Activated CD8-positive, alpha-beta memory T cell treated with anti-CD3 and anti-CD28 coated beads for 1 hour (primary cell): ENCODE results near the gene NUP214.
"Not testable (repeated sequence)": the region's sequence is repeated elsewhere in the genome, so short reads cannot be mapped to it uniquely, and the experiment has no call there.

Experiments
- DNase-seq, 2 donors: peaks; one replicate each; pipeline ENCODE4 v3.0.0-alpha.2; 2020; ENCODE audit warnings: low read depth in 1 of 2; ENCODE audit errors: extremely low read depth in 1 of 2

Gene NUP214

GRCh38 chr9:131096269-131097125, 28.9 kb upstream of the NUP214 start, which contains the start of gene AIF1L:
Gene AIF1L (plus strand): TSS chr9:131096531. CDS start chr9:131096630, 99 bp downstream.
- DNase-seq: no peak

DNA sequence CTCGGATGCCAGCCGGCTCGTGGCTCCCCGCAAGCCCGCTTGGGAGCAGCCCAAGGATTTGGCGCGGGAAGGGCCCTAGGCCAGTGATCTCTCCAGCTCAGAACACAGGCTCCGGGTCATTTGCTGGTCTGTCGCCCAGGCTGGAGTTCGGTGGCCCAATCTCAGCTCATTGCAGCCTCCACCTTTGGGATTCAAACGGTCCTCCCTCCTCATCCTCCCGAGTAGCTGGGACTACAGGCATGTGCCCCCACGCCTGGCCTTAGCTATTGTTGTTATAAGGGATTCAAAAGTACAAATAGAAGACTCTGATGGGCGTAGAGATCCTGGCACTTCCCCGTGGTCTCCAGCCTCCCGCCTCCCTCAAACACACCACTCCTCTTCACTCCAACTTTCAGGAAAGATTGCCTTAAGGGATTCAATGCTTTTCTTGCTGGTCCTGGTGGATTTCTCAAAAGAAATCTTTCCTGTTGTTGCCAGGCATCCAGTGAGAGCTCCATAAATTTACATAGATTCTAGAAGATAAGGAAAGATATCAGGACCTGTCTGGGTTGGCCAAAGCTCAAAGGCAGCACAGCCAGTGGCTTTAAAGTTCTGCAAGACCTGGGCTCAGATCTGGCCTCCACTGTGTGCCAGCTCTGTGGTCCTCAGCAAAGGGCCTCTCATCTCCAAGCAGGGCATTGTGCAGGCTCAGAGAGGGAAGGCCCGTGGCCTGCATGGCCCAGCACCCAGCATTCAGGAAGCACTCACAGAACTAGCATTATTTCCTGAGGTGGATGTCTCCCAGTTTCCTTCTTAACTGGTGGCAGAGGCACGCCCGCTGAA, 28.0 kb upstream of the NUP214 start:
- no peak for DNase-seq

GRCh38 chr9:131097948-131098278, 27.5 kb upstream of the NUP214 start:
- DNase-seq: no peak

DNA sequence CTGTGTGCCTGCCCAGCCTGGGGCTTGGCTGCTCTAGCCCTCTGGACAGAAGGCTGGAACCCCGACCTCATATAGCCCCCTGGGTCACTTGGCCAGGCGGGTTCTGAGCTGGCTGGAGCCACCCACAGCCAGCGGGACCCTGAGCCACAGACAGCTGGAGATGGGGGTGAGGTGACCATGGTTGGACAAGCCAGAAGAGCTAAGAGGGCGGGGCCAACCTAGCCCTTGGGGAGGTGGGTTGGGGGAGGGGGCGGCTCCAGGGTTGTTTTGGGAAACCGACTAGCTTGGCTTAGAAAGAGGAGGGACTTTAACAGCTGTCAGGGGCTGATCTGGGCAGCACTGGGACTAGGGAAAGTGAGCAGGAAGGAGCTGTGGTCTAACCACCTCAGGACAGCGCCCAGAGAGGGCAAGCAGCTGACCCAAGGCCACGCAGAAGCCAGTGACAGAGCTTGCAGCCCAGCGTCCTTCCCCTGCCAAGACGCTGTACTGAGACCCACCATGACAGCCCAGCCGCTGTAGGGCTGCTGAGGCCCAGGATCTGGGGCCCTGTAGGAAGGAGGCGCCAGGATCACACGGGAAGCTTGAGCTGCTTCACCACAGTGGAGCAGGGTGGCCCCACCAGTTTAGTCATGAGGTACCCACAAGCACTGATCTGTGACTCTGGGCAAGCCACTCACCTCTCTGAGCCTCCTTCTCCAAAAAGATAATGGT, 26.8 kb upstream of the NUP214 start:
- no peak for DNase-seq

GRCh38 chr9:131099102-131099606, 26.2 kb upstream of the NUP214 start:
- no peak for DNase-seq

- not testable (repeated sequence) for DNase-seq
These were observed 25.5 kb upstream of the NUP214 start for GRCh38 chr9:131099845-131100244.

- DNase-seq: no peak
These were observed 24.9 kb upstream of the NUP214 start for GRCh38 chr9:131100445-131100844.

GRCh38 chr9:131101207-131101964, 24.0 kb upstream of the NUP214 start:
- DNase-seq: no peak

- DNase-seq: no peak
These were observed 22.4 kb upstream of the NUP214 start for GRCh38 chr9:131103024-131103423.

DNA sequence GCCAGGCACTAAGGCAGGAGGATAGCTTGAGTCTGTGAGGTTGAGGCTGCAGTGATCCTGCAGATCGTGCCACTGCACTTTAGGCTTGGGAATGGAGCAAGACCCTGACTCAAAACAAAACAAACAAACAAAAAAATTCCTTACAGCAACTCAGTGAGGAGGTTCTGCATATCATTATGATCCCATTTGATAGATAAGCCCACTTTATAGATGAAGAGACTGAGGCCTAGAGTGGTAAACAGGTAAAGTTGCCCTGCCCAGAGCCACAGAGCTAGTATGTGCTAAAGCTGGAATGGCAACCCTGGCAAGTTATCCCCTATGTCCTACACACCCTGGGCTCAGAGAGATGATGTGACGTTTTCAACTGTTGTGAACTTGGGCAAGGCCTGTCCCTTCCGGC, 21.9 kb upstream of the NUP214 start:
- DNase-seq: no peak

DNA sequence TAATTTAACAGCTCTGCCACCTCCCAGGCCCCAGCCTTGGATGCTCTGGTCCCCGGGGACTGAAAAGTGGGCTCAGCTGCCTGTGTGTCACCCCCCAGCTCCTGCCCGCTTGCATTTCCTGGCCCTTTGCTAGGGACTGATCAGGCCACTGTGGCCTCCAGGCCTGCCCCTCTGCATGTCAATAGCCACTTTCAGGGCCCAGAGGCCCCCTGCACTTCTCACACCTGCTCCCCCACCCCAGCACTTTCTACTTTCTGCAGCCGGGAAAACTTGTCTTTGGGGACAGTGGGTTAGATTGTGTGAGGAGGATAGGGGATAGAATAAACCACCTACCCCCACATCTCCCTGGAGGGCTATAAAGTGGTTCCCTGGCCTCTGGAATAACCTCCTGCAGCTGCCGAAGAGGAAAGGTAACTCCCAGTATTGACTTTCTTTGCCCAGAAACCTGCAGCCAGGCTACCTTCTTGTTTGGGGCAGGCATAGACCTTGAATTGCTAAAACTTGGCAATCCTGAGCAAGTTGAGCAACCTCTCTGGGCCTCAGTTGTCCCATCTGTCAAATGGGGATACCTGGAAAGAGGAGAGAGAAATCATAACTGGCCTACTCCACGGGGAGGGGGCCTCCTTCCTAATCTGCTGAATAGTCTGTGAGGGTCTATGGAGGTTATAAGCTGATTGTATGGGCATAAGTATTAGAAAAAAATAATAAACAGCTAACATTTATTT, 21.2 kb upstream of the NUP214 start:
- DNase-seq: no peak

- DNase-seq: no peak
These were observed 19.4 kb upstream of the NUP214 start for GRCh38 chr9:131105952-131106351.

DNA sequence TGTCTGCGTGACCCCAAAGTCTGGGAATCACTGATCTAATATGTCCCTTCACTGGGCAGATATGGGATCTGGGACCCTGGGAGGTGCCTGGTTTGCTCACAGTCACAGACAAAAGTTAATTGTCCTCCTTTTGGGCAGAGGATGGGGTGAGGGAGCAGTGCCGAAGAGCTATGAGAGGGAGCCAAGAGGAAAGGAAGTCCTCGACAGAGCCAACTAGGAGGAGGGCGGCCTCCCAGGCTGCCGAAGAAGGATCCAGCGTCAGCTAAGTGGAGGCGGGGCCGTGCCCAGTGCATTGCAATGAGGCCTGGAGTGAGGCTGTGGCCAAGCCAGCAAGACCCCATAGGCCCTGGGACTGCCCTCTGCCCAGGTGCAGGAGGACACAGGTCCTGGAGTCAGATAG, 17.6 kb upstream of the NUP214 start:
- DNase-seq: no peak

GRCh38 chr9:131111186-131111853, 14.1 kb upstream of the NUP214 start:
- no peak for DNase-seq

GRCh38 chr9:131111854-131112311, 13.5 kb upstream of the NUP214 start:
- no peak for DNase-seq

GRCh38 chr9:131112374-131113154, 12.8 kb upstream of the NUP214 start:
- no peak for DNase-seq

DNA sequence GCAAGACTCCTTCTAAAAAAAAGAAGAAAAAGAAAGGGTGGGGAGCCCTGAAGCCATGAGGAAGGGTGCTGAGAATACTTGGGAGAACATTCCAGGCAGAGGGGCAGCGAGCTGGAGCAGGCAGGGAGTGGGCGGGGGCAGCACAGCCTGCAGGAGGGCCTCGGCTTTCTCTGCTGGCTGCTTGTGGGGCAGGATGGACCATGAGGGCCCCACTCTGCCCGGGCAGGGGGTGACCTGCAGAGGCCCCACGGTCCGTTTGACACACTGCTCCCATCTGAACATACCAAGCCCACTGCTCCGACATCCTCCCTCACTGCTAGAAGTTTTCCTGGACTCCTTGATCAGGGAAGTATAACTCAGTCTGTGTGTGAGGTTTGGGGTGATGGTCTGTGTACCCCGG, 11.7 kb upstream of the NUP214 start:
- DNase-seq: no peak

- DNase-seq: no peak
These were observed 11.3 kb upstream of the NUP214 start for GRCh38 chr9:131114084-131114535.
